Measurements from ENCODE around the gene ZNF189.

ZNF189 gene

GRCh38 chr9:101427358-101427757 lies 28.7 kb downstream of the ZNF189 start:
- no peak for DNase-seq

- DNase-seq, result no peak
These were observed 29.5 kb downstream of the ZNF189 start for GRCh38 chr9:101427957-101428655.

- no peak for DNase-seq
These were observed 30.3 kb downstream of the ZNF189 start for GRCh38 chr9:101428909-101429308.

- DNase-seq, result no peak
These were observed 31.1 kb downstream of the ZNF189 start for GRCh38 chr9:101429736-101430135.

- no peak for DNase-seq
These were observed 33.5 kb downstream of the ZNF189 start for GRCh38 chr9:101432171-101432570.

- DNase-seq, result no peak
These were observed 34.1 kb downstream of the ZNF189 start for GRCh38 chr9:101432740-101433139.

GRCh38 chr9:101433229-101433628 lies 34.6 kb downstream of the ZNF189 start:
- no peak for DNase-seq

GRCh38 chr9:101434998-101435397 lies 36.3 kb downstream of the ZNF189 start:
- no peak for DNase-seq

- no peak for DNase-seq
These were observed 37.0 kb downstream of the ZNF189 start, which contains the start of gene ALDOB for GRCh38 chr9:101435601-101436079. ALDOB (minus strand) TSS chr9:101435774; CDS start chr9:101430887, 4,887 bp downstream.

- no peak for DNase-seq
These were observed 39.2 kb downstream of the ZNF189 start for GRCh38 chr9:101437806-101438232.

GRCh38 chr9:101438523-101438922 lies 39.9 kb downstream of the ZNF189 start:
- no peak for DNase-seq

GRCh38 chr9:101440714-101441230 lies 42.1 kb downstream of the ZNF189 start:
- DNase-seq, result no peak

- no peak for DNase-seq
These were observed 43.7 kb downstream of the ZNF189 start for GRCh38 chr9:101442318-101442717.

GRCh38 chr9:101442736-101443135 lies 44.1 kb downstream of the ZNF189 start:
- DNase-seq, result no peak

- peak; percentile 40 for DNase-seq
These were observed 44.7 kb downstream of the ZNF189 start for GRCh38 chr9:101443364-101443771.

GRCh38 chr9:101445353-101446029 lies 46.8 kb downstream of the ZNF189 start:
- DNase-seq, result no peak

- DNase-seq, result no peak
These were observed 48.1 kb downstream of the ZNF189 start for GRCh38 chr9:101446732-101447131.

- no peak for DNase-seq
These were observed 50.0 kb downstream of the ZNF189 start for GRCh38 chr9:101448680-101449070.

- peak; percentile 89 for DNase-seq
These were observed 50.5 kb downstream of the ZNF189 start for GRCh38 chr9:101449071-101449721.

- no peak for DNase-seq
These were observed 52.3 kb downstream of the ZNF189 start for GRCh38 chr9:101450931-101451330.

GRCh38 chr9:101451498-101451897 lies 52.8 kb downstream of the ZNF189 start:
- no peak for DNase-seq

GRCh38 chr9:101453776-101454570 lies 55.3 kb downstream of the ZNF189 start:
- DNase-seq, result no peak

Measured in eye (tissue), 1 donor.